Liver (tissue), 9 donors: ENCODE measurements around the gene DOCK11. TPM values are rescaled to one million over a fixed set of nuclear protein-coding genes. Genes with fewer than 3 reads are reported as not detected.

Experiments used
- DNase-seq: peaks from one replicate; pipeline ENCODE4 v3.0.0-alpha.2; 2017; ENCODE audit warnings: low spot score
- H3K27ac ChIP-seq, 2 donors: one replicate each; pipeline ENCODE4 v1.7.0; 2013; ENCODE audit warnings: inconsistent platforms in 2 of 2, low read length in 2 of 2, control low read depth in 1 of 2, low read depth in 1 of 2, mild to moderate bottlenecking in 1 of 2
- H3K27me3 ChIP-seq, 4 donors: one replicate each; pipeline versions ENCODE4 v1.6.1 to v1.7.0; 2013; ENCODE audit warnings: low read length in 3 of 4, inconsistent platforms in 1 of 4, mild to moderate bottlenecking in 1 of 4, moderate library complexity in 1 of 4; ENCODE audit not compliant: control insufficient read depth in 4 of 4, insufficient read depth in 4 of 4
- H3K36me3 ChIP-seq, 4 donors: one replicate each; pipeline versions ENCODE4 v1.6.1 to v1.7.0; 2013; ENCODE audit warnings: low read length in 3 of 4, mild to moderate bottlenecking in 3 of 4, low read depth in 1 of 4, moderate library complexity in 1 of 4; ENCODE audit not compliant: control insufficient read depth in 4 of 4, insufficient read depth in 3 of 4
- H3K4me1 ChIP-seq, 4 donors: one replicate each; pipeline versions ENCODE4 v1.6.1 to v1.7.0; 2013; ENCODE audit warnings: low read length in 3 of 4, mild to moderate bottlenecking in 3 of 4, moderate library complexity in 1 of 4; ENCODE audit not compliant: control insufficient read depth in 4 of 4, insufficient read depth in 4 of 4
- H3K4me3 ChIP-seq, 3 donors: one replicate each; pipeline versions ENCODE4 v1.6.1 to v1.7.0; 2013; ENCODE audit warnings: low read length in 3 of 3, control low read depth in 1 of 3, low read depth in 1 of 3, mild to moderate bottlenecking in 1 of 3
- H3K9ac ChIP-seq, 2 donors: one replicate each; pipeline ENCODE4 v1.7.0; 2013; ENCODE audit warnings: low read length in 2 of 2, mild to moderate bottlenecking in 2 of 2, moderate library complexity in 2 of 2, control low read depth in 1 of 2, low read depth in 1 of 2
- H3K9me3 ChIP-seq, 4 donors: one replicate each; pipeline versions ENCODE4 v1.6.1 to v1.7.0; 2013; ENCODE audit warnings: low read length in 3 of 4; ENCODE audit not compliant: control insufficient read depth in 4 of 4
- ATF3 ChIP-seq: IDR thresholded peaks from 2 replicates; pipeline ENCODE4 v1.6.1; 2016; ENCODE audit warnings: antibody characterized with exemption
- CTCF ChIP-seq: fragments of 150-350 bp; IDR thresholded peaks from 2 replicates; pipeline ENCODE4 v1.5.1; 2017; ENCODE audit warnings: improper control_type of control experiment, low read depth, low read length; ENCODE audit not compliant: missing input control
- FOXA1 ChIP-seq: IDR thresholded peaks from 2 replicates; pipeline ENCODE4 v1.6.1; 2016; ENCODE audit warnings: antibody characterized with exemption
- FOXA2 ChIP-seq: IDR thresholded peaks from 2 replicates; pipeline ENCODE4 v1.6.1; 2016; ENCODE audit warnings: antibody characterized with exemption
- GABPA ChIP-seq, 2 donors: IDR thresholded peaks in 1 of 2; conservative IDR thresholded peaks in 1 of 2; 2 replicates each; pipeline ENCODE4 v1.6.1; 2016; ENCODE audit warnings: antibody characterized with exemption in 2 of 2, mild to moderate bottlenecking in 1 of 2, moderate library complexity in 1 of 2
- HNF4A ChIP-seq, 2 donors: conservative IDR thresholded peaks; 2 replicates each; pipeline ENCODE4 v1.6.1; 2016; ENCODE audit warnings: antibody characterized with exemption in 2 of 2, mild to moderate bottlenecking in 2 of 2
- HNF4G ChIP-seq: IDR thresholded peaks from 2 replicates; pipeline ENCODE4 v1.6.1; 2016; ENCODE audit warnings: antibody characterized with exemption
- JUND ChIP-seq, 2 donors: IDR thresholded peaks; 2 replicates each; pipeline ENCODE4 v1.6.1; 2016; ENCODE audit warnings: antibody characterized with exemption in 2 of 2
- MAX ChIP-seq: IDR thresholded peaks from 2 replicates; pipeline ENCODE4 v1.6.1; 2016; ENCODE audit warnings: antibody characterized with exemption
- NR2F2 ChIP-seq: IDR thresholded peaks from 2 replicates; pipeline ENCODE4 v1.6.1; 2016; ENCODE audit warnings: antibody characterized with exemption
- RAD21 ChIP-seq, 2 donors: IDR thresholded peaks; 2 replicates each; pipeline ENCODE4 v1.6.1; 2016; ENCODE audit warnings: antibody characterized with exemption in 2 of 2, mild to moderate bottlenecking in 2 of 2
- REST ChIP-seq: IDR thresholded peaks from 2 replicates; pipeline ENCODE4 v1.6.1; 2016; ENCODE audit warnings: antibody characterized with exemption, mild to moderate bottlenecking
- RXRA ChIP-seq, 2 donors: IDR thresholded peaks; 2 replicates each; pipeline ENCODE4 v1.6.1; 2017 to 2018; ENCODE audit warnings: antibody characterized with exemption in 2 of 2, mild to moderate bottlenecking in 1 of 2
- SP1 ChIP-seq: IDR thresholded peaks from 2 replicates; pipeline ENCODE4 v1.6.1; 2018; ENCODE audit warnings: antibody characterized with exemption, mild to moderate bottlenecking
- YY1 ChIP-seq: IDR thresholded peaks from 2 replicates; pipeline ENCODE4 v1.6.1; 2016; ENCODE audit warnings: antibody characterized with exemption, mild to moderate bottlenecking
- ZBTB33 ChIP-seq: IDR thresholded peaks from 2 replicates; pipeline ENCODE4 v1.6.1; 2016; ENCODE audit warnings: antibody characterized with exemption
- WGBS: extraction: QIAGEN DNeasy Blood & Tissue Kit; methylation state at CpG from one replicate; pipeline ENCODE4 v1.1.7; 2013; 5-methylcytosine and 5-hydroxymethylcytosine counted together
- polyA plus RNA-seq, 2 donors: library from polyadenylated mRNA; stranded (reverse) in 1 of 2; unstranded in 1 of 2; fragments of 200-250 nt in 1 of 2; fragments of >200 nt in 1 of 2; fragmentation: Nextera tagmentation in 1 of 2; extraction: Ambion mirVana in 1 of 2; gene quantifications; one replicate each; pipeline versions ENCODE4 v1.2.1 to v1.2.3, GENCODE V29; 2013 to 2015
- total RNA-seq, 2 donors: library from RNA; depleted of rRNA; stranded (reverse); fragments of >200 nt; gene quantifications; one replicate each; pipeline ENCODE4 v1.2.3, GENCODE V29; 2014
- donor health status: healthy.
- donor health status: healthy.
- donor health status: healthy.
- donor health status: healthy.
- donor health status: healthy.

Gene DOCK11
- total and polyA plus RNA-seq, 4 donors, result 1.3 to 9.3 (median 3.7) TPM

- no peaks in the 10 kb centered on the region for H3K4me1 ChIP-seq
- TF ChIP-seq HNF4G (no peak), YY1 (no peak), CTCF (no peak), FOXA2 (no peak), SP1 (no peak)
- no peaks in the 10 kb centered on the region for H3K36me3 ChIP-seq
- H3K9me3 ChIP-seq, result no peaks in the 10 kb centered on the region
- DNase-seq, result no peak
- H3K27me3 ChIP-seq, result no peaks in the 10 kb centered on the region
- no peak overlapping the region for H3K9ac ChIP-seq
- 94% methylated on average over 4 of the region's 4 CpGs for WGBS
- H3K4me3 ChIP-seq, result no peak overlapping the region
- H3K27ac ChIP-seq, result no peak overlapping the region
Measured at GRCh38 chrX:118504581-118504980, 9.0 kb downstream of the DOCK11 start.

GRCh38 chrX:118506805-118507480 lies 11.3 kb downstream of the DOCK11 start:
- no peaks in the 10 kb centered on the region for H3K4me1 ChIP-seq
- H3K27ac ChIP-seq, result no peak overlapping the region
- WGBS, result 80% methylated on average over 11 of the region's 11 CpGs
- H3K36me3 ChIP-seq, result no peaks in the 10 kb centered on the region
- no peak overlapping the region for H3K4me3 ChIP-seq
- H3K27me3 ChIP-seq, result no peaks in the 10 kb centered on the region
- H3K9me3 ChIP-seq, result no peaks in the 10 kb centered on the region
- TF ChIP-seq FOXA1, result no peak
- TF ChIP-seq JUND (IDR thresholded peaks at IDR 0.05), result no peak
- TF ChIP-seq REST, result no peak
- TF ChIP-seq CTCF, result no peak
- TF ChIP-seq SP1, result no peak
- TF ChIP-seq HNF4A (conservative IDR thresholded peaks at IDR 0.05), result no peak
- no peak for DNase-seq
- H3K9ac ChIP-seq, result no peak overlapping the region

GRCh38 chrX:118507766-118508165 lies 12.2 kb downstream of the DOCK11 start:
- Histone ChIP-seq H3K27me3 (no peaks in the 10 kb centered on the region), H3K4me1 (no peaks in the 10 kb centered on the region), H3K9ac (no peak overlapping the region), H3K27ac (no peak overlapping the region), H3K9me3 (no peaks in the 10 kb centered on the region), H3K4me3 (no peak overlapping the region), H3K36me3 (no peaks in the 10 kb centered on the region)
- TF ChIP-seq ZBTB33 (no peak), ATF3 (no peak), JUND (IDR thresholded peaks at IDR 0.05) (no peak), MAX (no peak), YY1 (no peak), GABPA (IDR thresholded peaks at IDR 0.05 in 1 of 2, conservative IDR thresholded peaks at IDR 0.05 in 1 of 2) (no peak), NR2F2 (no peak), RAD21 (IDR thresholded peaks at IDR 0.05) (no peak), RXRA (IDR thresholded peaks at IDR 0.05) (no peak)
- no peak for DNase-seq
- 97% methylated on average over 1 of the region's 1 CpG for WGBS
